MV-4-11 (cell line): Measurements from ENCODE around the gene SKOR2.

Source experiments
- DNase-seq: peaks from one replicate; lab custom pipeline; 2025; lab: John Stamatoyannopoulos, UW

SKOR2 gene

GRCh38 chr18:47251289-47252120, at the start of gene SKOR2:
SKOR2 (minus strand) TSS chr18:47251660; CDS start chr18:47249183, 2,477 bp downstream.
- DNase-seq = no peak

GRCh38 chr18:47296462-47296861, 45.0 kb upstream of the SKOR2 start:
- no peak for DNase-seq

GRCh38 chr18:47294801-47295200, 43.3 kb upstream of the SKOR2 start:
- no peak for DNase-seq

GRCh38 chr18:47288741-47289140, 37.3 kb upstream of the SKOR2 start:
- no peak for DNase-seq

- no peak for DNase-seq
Measured at GRCh38 chr18:47287911-47288585, 36.6 kb upstream of the SKOR2 start.

- DNase-seq = no peak
Measured at GRCh38 chr18:47286776-47287410, 35.4 kb upstream of the SKOR2 start.

- no peak for DNase-seq
Measured at GRCh38 chr18:47285456-47285855, 34.0 kb upstream of the SKOR2 start.

- DNase-seq = no peak
Measured at GRCh38 chr18:47284721-47285395, 33.4 kb upstream of the SKOR2 start.

GRCh38 chr18:47283476-47283875, 32.0 kb upstream of the SKOR2 start:
- peak; percentile 36 for DNase-seq

GRCh38 chr18:47280121-47280520, 28.7 kb upstream of the SKOR2 start:
- no peak for DNase-seq

- no peak for DNase-seq
Measured at GRCh38 chr18:47274961-47275360, 23.5 kb upstream of the SKOR2 start.

GRCh38 chr18:47265197-47265596, 13.7 kb upstream of the SKOR2 start:
- no peak for DNase-seq

GRCh38 chr18:47264308-47264700, 12.8 kb upstream of the SKOR2 start:
- no peak for DNase-seq

GRCh38 chr18:47263430-47264307, 12.2 kb upstream of the SKOR2 start:
- DNase-seq = no peak

- no peak for DNase-seq
Measured at GRCh38 chr18:47263150-47263429, 11.6 kb upstream of the SKOR2 start.

GRCh38 chr18:47262301-47263149, 11.1 kb upstream of the SKOR2 start:
- DNase-seq = no peak

- DNase-seq = no peak
Measured at GRCh38 chr18:47261902-47262300, 10.4 kb upstream of the SKOR2 start.

GRCh38 chr18:47260924-47261701, 9.7 kb upstream of the SKOR2 start:
- DNase-seq = no peak

GRCh38 chr18:47260120-47260923, 8.9 kb upstream of the SKOR2 start:
- DNase-seq = no peak
